SJSA1 (cell line): Measurements from ENCODE around the gene MVB12B. TPM values are rescaled to one million over a fixed set of nuclear protein-coding genes. Genes with fewer than 3 reads are reported as not detected.

Source experiments
- DNase-seq, 2 experiments: peaks; one replicate each; pipeline ENCODE4 v3.0.0-alpha.2; 2015 to 2020; ENCODE audit warnings: low spot score in 2 of 2, low read depth in 1 of 2
- H3K27ac ChIP-seq: fragments of 250-450 bp; sonication (Bioruptor Pico); 2 replicates; pipeline ENCODE4 v1.5.1; 2020; ENCODE audit warnings: mild to moderate bottlenecking, moderate library complexity
- H3K27me3 ChIP-seq: fragments of 250-450 bp; sonication (Bioruptor Pico); replicated peaks from 2 replicates; pipeline ENCODE4 v1.5.1; 2020; ENCODE audit warnings: mild to moderate bottlenecking, moderate library complexity
- H3K36me3 ChIP-seq: fragments of 250-450 bp; sonication (Bioruptor Pico); 2 replicates; pipeline ENCODE4 v1.5.1; 2020; ENCODE audit warnings: mild to moderate bottlenecking
- H3K4me1 ChIP-seq: fragments of 250-450 bp; sonication (Bioruptor Pico); replicated peaks from 2 replicates; pipeline ENCODE4 v1.6.1; 2021; ENCODE audit warnings: mild to moderate bottlenecking
- H3K4me3 ChIP-seq: fragments of 250-450 bp; sonication (Bioruptor Pico); 2 replicates; pipeline ENCODE4 v1.5.1; 2020; ENCODE audit warnings: mild to moderate bottlenecking
- H3K9me3 ChIP-seq: fragments of 250-450 bp; sonication (Bioruptor Pico); replicated peaks from 2 replicates; pipeline ENCODE4 v1.5.1; 2020; ENCODE audit warnings: mild to moderate bottlenecking
- total RNA-seq: library from RNA; depleted of rRNA; stranded (reverse); fragments of >200 nt; shearing (Covaris generic); gene quantifications from 2 replicates; pipeline ENCODE4 v1.2.3, GENCODE V29; 2014

The MVB12B gene
- total RNA-seq, 1 experiment from 2014 or later = 7.8 TPM

- Histone ChIP-seq H3K9me3 (no peaks in the 10 kb centered on the region), H3K27ac (no peak overlapping the region), H3K4me1 (no peaks in the 10 kb centered on the region), H3K4me3 (no peak overlapping the region), H3K36me3 (no peaks in the 10 kb centered on the region), H3K27me3 (no peaks in the 10 kb centered on the region)
- DNase-seq = peak in 1 of 2 experiments; percentile 21
Measured at GRCh38 chr9:126309427-126310189, 17.0 kb upstream of the MVB12B start.

GRCh38 chr9:126312584-126313551 lies 13.8 kb upstream of the MVB12B start:
- Histone ChIP-seq H3K4me3 (no peak overlapping the region), H3K36me3 (no peaks in the 10 kb centered on the region), H3K4me1 (no peaks in the 10 kb centered on the region), H3K9me3 (no peaks in the 10 kb centered on the region), H3K27me3 (no peaks in the 10 kb centered on the region), H3K27ac (no peak overlapping the region)
- DNase-seq = no peak

- Histone ChIP-seq H3K9me3 (no peaks in the 10 kb centered on the region), H3K36me3 (no peaks in the 10 kb centered on the region), H3K4me3 (no peak overlapping the region), H3K27ac (no peak overlapping the region), H3K27me3 (no peaks in the 10 kb centered on the region), H3K4me1 (no peaks in the 10 kb centered on the region)
- DNase-seq = no peak
Measured at GRCh38 chr9:126316085-126316655, 10.5 kb upstream of the MVB12B start.

- no peak for DNase-seq
- Histone ChIP-seq H3K27ac (no peak overlapping the region), H3K4me3 (no peak overlapping the region), H3K4me1 (no peaks in the 10 kb centered on the region), H3K27me3 (no peaks in the 10 kb centered on the region), H3K9me3 (no peaks in the 10 kb centered on the region), H3K36me3 (no peaks in the 10 kb centered on the region)
Measured at GRCh38 chr9:126317513-126317912, 9.1 kb upstream of the MVB12B start.

- Histone ChIP-seq H3K4me3 (no peak overlapping the region), H3K9me3 (peaks cover 2% of the 10 kb centered on the region; the same call in 1 of the 2 replicates), H3K27ac (no peak overlapping the region), H3K4me1 (no peaks in the 10 kb centered on the region), H3K36me3 (no peaks in the 10 kb centered on the region), H3K27me3 (no peaks in the 10 kb centered on the region)
- DNase-seq = no peak
Measured at GRCh38 chr9:126318858-126319257, 7.8 kb upstream of the MVB12B start.

- H3K27me3 ChIP-seq = no peaks in the 10 kb centered on the region
- H3K4me1 ChIP-seq = no peaks in the 10 kb centered on the region
- peaks cover 6% of the 10 kb centered on the region; the same call in 1 of the 2 replicates for H3K9me3 ChIP-seq
- no peak for DNase-seq
- no peak overlapping the region for H3K4me3 ChIP-seq
- H3K36me3 ChIP-seq = no peaks in the 10 kb centered on the region
- H3K27ac ChIP-seq = no peak overlapping the region
Measured at GRCh38 chr9:126319671-126320070, 7.0 kb upstream of the MVB12B start.

GRCh38 chr9:126320158-126320922 lies 6.3 kb upstream of the MVB12B start:
- DNase-seq = no peak
- Histone ChIP-seq H3K27me3 (no peaks in the 10 kb centered on the region), H3K36me3 (no peaks in the 10 kb centered on the region)

GRCh38 chr9:126321742-126322141 lies 4.9 kb upstream of the MVB12B start:
- peaks cover 6% of the 10 kb centered on the region; the same call in 1 of the 2 replicates for H3K9me3 ChIP-seq
- no peaks in the 10 kb centered on the region for H3K36me3 ChIP-seq
- peaks cover 3% of the 10 kb centered on the region; the same call in 1 of the 2 replicates for H3K4me1 ChIP-seq
- no peak for DNase-seq
- no peaks in the 10 kb centered on the region for H3K27me3 ChIP-seq
- no peak overlapping the region for H3K27ac ChIP-seq
- H3K4me3 ChIP-seq = no peak overlapping the region

More at GRCh38 chr9:126320158-126320922, 6.3 kb upstream of the MVB12B start:
- Histone ChIP-seq H3K27ac (no peak overlapping the region), H3K9me3 (peaks cover 6% of the 10 kb centered on the region; the same call in 1 of the 2 replicates), H3K4me3 (no peak overlapping the region), H3K4me1 (no peaks in the 10 kb centered on the region)

- no peak overlapping the region for H3K27ac ChIP-seq
- no peak for DNase-seq
- peaks cover 25% of the 10 kb centered on the region for H3K4me1 ChIP-seq
- no peaks in the 10 kb centered on the region for H3K27me3 ChIP-seq
- peak overlapping the region; percentile 52; the same call in 1 of the 2 replicates for H3K4me3 ChIP-seq
- H3K36me3 ChIP-seq = no peaks in the 10 kb centered on the region; the same call in 1 of the 2 replicates
- H3K9me3 ChIP-seq = peaks cover 6% of the 10 kb centered on the region; the same call in 1 of the 2 replicates
Measured at GRCh38 chr9:126325821-126326220, 808 bp upstream of the MVB12B start.

GRCh38 chr9:126327006-126327713 lies 531 bp downstream of the MVB12B start:
- Histone ChIP-seq H3K36me3 (no peaks in the 10 kb centered on the region; the same call in 1 of the 2 replicates), H3K27ac (no peak overlapping the region)
- DNase-seq = peak in 1 of 2 experiments; percentile 33

GRCh38 chr9:126327714-126328185 lies 1.1 kb downstream of the MVB12B start:
- Histone ChIP-seq H3K36me3 (no peaks in the 10 kb centered on the region; the same call in 1 of the 2 replicates), H3K4me1 (peaks cover 36% of the 10 kb centered on the region), H3K27me3 (no peaks in the 10 kb centered on the region), H3K9me3 (peaks cover 6% of the 10 kb centered on the region; the same call in 1 of the 2 replicates), H3K4me3 (peak overlapping the region; percentile 52), H3K27ac (no peak overlapping the region)
- DNase-seq = peak in 1 of 2 experiments; percentile 16

More at GRCh38 chr9:126327006-126327713, 531 bp downstream of the MVB12B start:
- H3K27me3 ChIP-seq = no peaks in the 10 kb centered on the region
- peak overlapping the region; percentile 52 for H3K4me3 ChIP-seq
- H3K9me3 ChIP-seq = peaks cover 6% of the 10 kb centered on the region; the same call in 1 of the 2 replicates
- peaks cover 32% of the 10 kb centered on the region for H3K4me1 ChIP-seq

GRCh38 chr9:126328407-126328806 lies 1.8 kb downstream of the MVB12B start:
- H3K9me3 ChIP-seq = peaks cover 6% of the 10 kb centered on the region; the same call in 1 of the 2 replicates
- no peaks in the 10 kb centered on the region; the same call in 1 of the 2 replicates for H3K36me3 ChIP-seq
- H3K27ac ChIP-seq = no peak overlapping the region
- no peak overlapping the region for H3K4me3 ChIP-seq
- peaks cover 38% of the 10 kb centered on the region for H3K4me1 ChIP-seq
- no peak for DNase-seq
- no peaks in the 10 kb centered on the region for H3K27me3 ChIP-seq
